Neural progenitor cell (in vitro differentiated cells): ENCODE results near the gene PDCD6IP. TPM values are rescaled to one million over a fixed set of nuclear protein-coding genes. Genes with fewer than 3 reads are reported as not detected.
A peak's percentile ranks its signal among the peaks of the same experiment; 100 is the strongest.

Experiments
- DNase-seq: peaks from one replicate; pipeline ENCODE4 v3.0.0-alpha.2; 2016; ENCODE audit warnings: low spot score
- H2AFZ ChIP-seq: fragments of 200-600 bp; sonication (generic); replicated peaks from 2 replicates; pipeline ENCODE4 v1.6.1; 2016; ENCODE audit warnings: antibody characterized with exemption
- H3F3A ChIP-seq: fragments of 200-600 bp; sonication (generic); 2 replicates; pipeline ENCODE4 v1.6.1; 2016; ENCODE audit warnings: antibody characterized with exemption, low read depth
- H3K27ac ChIP-seq: fragments of 200-600 bp; sonication (generic); 2 replicates; pipeline ENCODE4 v1.5.1; 2016; ENCODE audit warnings: mild to moderate bottlenecking
- H3K27me3 ChIP-seq: fragments of 200-600 bp; sonication (generic); 2 replicates; pipeline ENCODE4 v1.6.1; 2016; ENCODE audit warnings: mild to moderate bottlenecking, moderate library complexity
- H3K36me3 ChIP-seq: fragments of 200-600 bp; sonication (generic); 2 replicates; pipeline ENCODE4 v1.5.1; 2016
- H3K4me1 ChIP-seq: fragments of 200-600 bp; sonication (generic); 2 replicates; pipeline ENCODE4 v1.6.1; 2016; ENCODE audit warnings: mixed run types
- H3K4me2 ChIP-seq: fragments of 200-600 bp; sonication (generic); 2 replicates; pipeline ENCODE4 v1.6.1; 2016
- H3K4me3 ChIP-seq: fragments of 200-600 bp; sonication (generic); 2 replicates; pipeline ENCODE4 v1.5.1; 2016
- H3K79me2 ChIP-seq: fragments of 200-600 bp; sonication (generic); 2 replicates; pipeline ENCODE4 v1.6.1; 2016; ENCODE audit warnings: low read depth
- H3K9ac ChIP-seq: fragments of 200-600 bp; sonication (generic); 2 replicates; pipeline ENCODE4 v1.6.1; 2016
- H3K9me3 ChIP-seq: fragments of 200-600 bp; sonication (generic); 2 replicates; pipeline ENCODE4 v1.5.1; 2016; ENCODE audit warnings: low read depth
- H4K20me1 ChIP-seq: fragments of 200-600 bp; sonication (generic); 2 replicates; pipeline ENCODE4 v1.6.1; 2016; ENCODE audit warnings: low read depth
- H3K27ac Mint-ChIP-seq: 3 replicates; pipeline ENCODE4 v1.8.0; 2021; ENCODE audit warnings: mixed read lengths
- H3K27me3 Mint-ChIP-seq: 2 replicates; pipeline ENCODE4 v1.8.0; 2022; ENCODE audit warnings: low read depth, mild to moderate bottlenecking, inconsistent platforms, moderate library complexity, mixed read lengths; ENCODE audit not compliant: insufficient read depth
- H3K36me3 Mint-ChIP-seq: 3 replicates; pipeline ENCODE4 v1.8.0; 2021; ENCODE audit warnings: mixed read lengths
- H3K4me1 Mint-ChIP-seq: 3 replicates; pipeline ENCODE4 v1.8.0; 2021; ENCODE audit warnings: mixed read lengths
- H3K4me3 Mint-ChIP-seq: 3 replicates; pipeline ENCODE4 v1.8.0; 2021; ENCODE audit warnings: mild to moderate bottlenecking, moderate library complexity, mixed read lengths
- H3K9me3 Mint-ChIP-seq: 3 replicates; pipeline ENCODE4 v1.8.0; 2020; ENCODE audit warnings: mixed read lengths
- CTCF ChIP-seq: fragments of 200-600 bp; sonication (generic); IDR thresholded peaks from 2 replicates; pipeline ENCODE4 v1.5.1; 2017; ENCODE audit warnings: antibody characterized with exemption, mild to moderate bottlenecking
- EZH2 ChIP-seq: fragments of 200-600 bp; sonication (generic); IDR thresholded peaks from 2 replicates; pipeline ENCODE4 v1.6.1; 2017; ENCODE audit warnings: antibody characterized with exemption, mild to moderate bottlenecking, moderate library complexity
- EZH2phosphoT487 ChIP-seq: fragments of 200-600 bp; sonication (generic); IDR thresholded peaks from 2 replicates; pipeline ENCODE4 v1.6.1; 2017; ENCODE audit warnings: antibody characterized with exemption
- total RNA-seq: library from RNA; depleted of rRNA; stranded (reverse); fragments of >200 nt; gene quantifications from 2 replicates; pipeline ENCODE4 v1.2.3, GENCODE V29; 2015; ENCODE audit warnings: low replicate concordance

Gene PDCD6IP
- total RNA-seq, 1 donor from 2014 or later = 93.7 TPM

GRCh38 chr3:33803252-33803651 lies 4.8 kb downstream of the PDCD6IP start:
- Histone ChIP-seq H3K27me3 (no peaks in the 10 kb centered on the region), H3K4me2 (no peak overlapping the region), H3F3A (peaks cover 14% of the 10 kb centered on the region), H3K9me3 (no peaks in the 10 kb centered on the region), H3K9ac (no peak overlapping the region), H4K20me1 (no peaks in the 10 kb centered on the region), H3K36me3 (peaks cover 10% of the 10 kb centered on the region), H3K4me1 (peaks cover 11% of the 10 kb centered on the region), H3K79me2 (peaks cover 92% of the 10 kb centered on the region), H3K4me3 (no peak overlapping the region), H2AFZ (no peak overlapping the region), H3K27ac (no peak overlapping the region)
- no peak overlapping the region for H3K27ac Mint-ChIP-seq
- H3K9me3 Mint-ChIP-seq = peaks cover 10% of the 10 kb centered on the region
- H3K36me3 Mint-ChIP-seq = peaks cover 31% of the 10 kb centered on the region
- H3K4me1 Mint-ChIP-seq = peaks cover 18% of the 10 kb centered on the region
- no peak for DNase-seq
- peaks cover 2% of the 10 kb centered on the region for H3K27me3 Mint-ChIP-seq
- no peak overlapping the region for H3K4me3 Mint-ChIP-seq
- TF ChIP-seq EZH2 = no peak

GRCh38 chr3:33803894-33804526 lies 5.6 kb downstream of the PDCD6IP start:
- H3K9me3 Mint-ChIP-seq = peaks cover 10% of the 10 kb centered on the region
- no peak overlapping the region for H3K4me3 Mint-ChIP-seq
- peaks cover 7% of the 10 kb centered on the region for H3F3A ChIP-seq
- no peak overlapping the region for H3K9ac ChIP-seq
- H3K36me3 ChIP-seq = peaks cover 10% of the 10 kb centered on the region
- peaks cover 33% of the 10 kb centered on the region for H3K36me3 Mint-ChIP-seq
- DNase-seq = peak; percentile 17
- H3K79me2 ChIP-seq = peaks cover 100% of the 10 kb centered on the region
- H3K27me3 Mint-ChIP-seq = peaks cover 1% of the 10 kb centered on the region
- H3K4me1 ChIP-seq = peaks cover 11% of the 10 kb centered on the region
- H3K9me3 ChIP-seq = no peaks in the 10 kb centered on the region
- H3K27ac ChIP-seq = no peak overlapping the region
- H3K4me1 Mint-ChIP-seq = peaks cover 17% of the 10 kb centered on the region
- no peak overlapping the region for H3K4me3 ChIP-seq
- no peak overlapping the region for H2AFZ ChIP-seq
- TF ChIP-seq EZH2 (no peak), EZH2phosphoT487 (no peak), CTCF (no peak)
- H3K27me3 ChIP-seq = no peaks in the 10 kb centered on the region
- H4K20me1 ChIP-seq = peaks cover under 1% of the 10 kb centered on the region
- peak overlapping the region; percentile 12 for H3K4me2 ChIP-seq
- no peak overlapping the region for H3K27ac Mint-ChIP-seq

GRCh38 chr3:33807191-33807590 lies 8.8 kb downstream of the PDCD6IP start:
- Histone ChIP-seq H3K4me1 (peaks cover 5% of the 10 kb centered on the region), H4K20me1 (peaks cover 28% of the 10 kb centered on the region), H3K27me3 (no peaks in the 10 kb centered on the region), H3F3A (no peaks in the 10 kb centered on the region), H3K4me3 (no peak overlapping the region), H2AFZ (no peak overlapping the region), H3K27ac (no peak overlapping the region), H3K9ac (no peak overlapping the region), H3K4me2 (no peak overlapping the region), H3K36me3 (peaks cover 10% of the 10 kb centered on the region), H3K79me2 (peaks cover 88% of the 10 kb centered on the region), H3K9me3 (no peaks in the 10 kb centered on the region)
- no peak for TF ChIP-seq EZH2phosphoT487
- Mint-ChIP-seq H3K27me3 (peaks cover 2% of the 10 kb centered on the region), H3K27ac (no peak overlapping the region), H3K4me3 (no peak overlapping the region), H3K36me3 (peaks cover 25% of the 10 kb centered on the region), H3K9me3 (peaks cover 10% of the 10 kb centered on the region), H3K4me1 (peaks cover 5% of the 10 kb centered on the region)
- no peak for DNase-seq

- Histone ChIP-seq H3F3A (peaks cover under 1% of the 10 kb centered on the region), H3K4me3 (no peak overlapping the region), H3K9ac (no peak overlapping the region), H3K79me2 (peaks cover 77% of the 10 kb centered on the region), H3K36me3 (peaks cover 10% of the 10 kb centered on the region), H3K4me1 (peaks cover 5% of the 10 kb centered on the region), H3K27ac (no peak overlapping the region), H3K27me3 (no peaks in the 10 kb centered on the region), H2AFZ (no peak overlapping the region), H3K4me2 (no peak overlapping the region), H4K20me1 (peaks cover 28% of the 10 kb centered on the region), H3K9me3 (no peaks in the 10 kb centered on the region)
- H3K36me3 Mint-ChIP-seq = peaks cover 20% of the 10 kb centered on the region
- no peak for TF ChIP-seq EZH2
- TF ChIP-seq EZH2phosphoT487 = no peak
- no peak for TF ChIP-seq CTCF
- peaks cover 4% of the 10 kb centered on the region for H3K9me3 Mint-ChIP-seq
- no peak overlapping the region for H3K27ac Mint-ChIP-seq
- DNase-seq = no peak
- H3K27me3 Mint-ChIP-seq = peaks cover 2% of the 10 kb centered on the region
- peaks cover 5% of the 10 kb centered on the region for H3K4me1 Mint-ChIP-seq
- no peak overlapping the region for H3K4me3 Mint-ChIP-seq
Observed at GRCh38 chr3:33808559-33808958, 10.1 kb downstream of the PDCD6IP start.
